NCI-H146 treated with DMSO at 0.1 percent for 48 hours (cell line): ENCODE measurements around the gene TSHZ1.

Source experiments
- DNase-seq: peaks from one replicate; lab custom pipeline; 2025; ENCODE audit not compliant: unreplicated experiment; lab: John Stamatoyannopoulos, UW

The TSHZ1 gene

GRCh38 chr18:75220551-75221355, 10.2 kb downstream of the TSHZ1 start:
- no peak for DNase-seq

- no peak for DNase-seq
Observed at GRCh38 chr18:75221397-75221796, 10.8 kb downstream of the TSHZ1 start.

GRCh38 chr18:75221897-75222296, 11.3 kb downstream of the TSHZ1 start:
- DNase-seq, result no peak

GRCh38 chr18:75222407-75222806, 11.8 kb downstream of the TSHZ1 start:
- DNase-seq, result no peak

GRCh38 chr18:75223687-75224347, 13.2 kb downstream of the TSHZ1 start:
- DNase-seq, result no peak

GRCh38 chr18:75226286-75226955, 15.8 kb downstream of the TSHZ1 start:
- DNase-seq, result no peak

- no peak for DNase-seq
Observed at GRCh38 chr18:75226956-75227316, 16.3 kb downstream of the TSHZ1 start.

- DNase-seq, result no peak
Observed at GRCh38 chr18:75227535-75228296, 17.1 kb downstream of the TSHZ1 start.

- no peak for DNase-seq
Observed at GRCh38 chr18:75228967-75229366, 18.4 kb downstream of the TSHZ1 start.

- no peak for DNase-seq
Observed at GRCh38 chr18:75229437-75229836, 18.8 kb downstream of the TSHZ1 start.

GRCh38 chr18:75230163-75231052, 19.8 kb downstream of the TSHZ1 start:
- DNase-seq, result no peak

- DNase-seq, result no peak
Observed at GRCh38 chr18:75231053-75231406, 20.4 kb downstream of the TSHZ1 start.

- no peak for DNase-seq
Observed at GRCh38 chr18:75234901-75235300, 24.3 kb downstream of the TSHZ1 start.

GRCh38 chr18:75235896-75236295, 25.3 kb downstream of the TSHZ1 start:
- no peak for DNase-seq

- DNase-seq, result no peak
Observed at GRCh38 chr18:75238100-75238499, 27.5 kb downstream of the TSHZ1 start.

GRCh38 chr18:75238786-75239185, 28.2 kb downstream of the TSHZ1 start:
- no peak for DNase-seq

- no peak for DNase-seq
Observed at GRCh38 chr18:75240433-75240832, 29.8 kb downstream of the TSHZ1 start.

- peak; percentile 56 for DNase-seq
Observed at GRCh38 chr18:75241705-75242104, 31.1 kb downstream of the TSHZ1 start.

- no peak for DNase-seq
Observed at GRCh38 chr18:75244351-75245313, 34.0 kb downstream of the TSHZ1 start.
